22Rv1 (cell line): Measurements from ENCODE around the gene TIAM2.

Experiments used
- H3K27ac ChIP-seq: fragments of 450-650 bp; 2 replicates; pipeline ENCODE4 v1.5.1; 2017
- CTCF ChIP-seq: fragments of 450-650 bp; IDR thresholded peaks from 2 replicates; pipeline ENCODE4 v1.5.1; 2017; ENCODE audit warnings: mild to moderate bottlenecking
- ZFX ChIP-seq: fragments of 450-650 bp; IDR thresholded peaks from 2 replicates; pipeline ENCODE4 v1.6.1; 2017; ENCODE audit warnings: antibody characterized with exemption, borderline replicate concordance

The TIAM2 gene

GRCh38 chr6:155155787-155156447, 160.8 kb downstream of the TIAM2 start:
- TF ChIP-seq ZFX (no peak), CTCF (no peak)
- H3K27ac ChIP-seq: no peak overlapping the region

GRCh38 chr6:155157101-155157500, 162.0 kb downstream of the TIAM2 start:
- TF ChIP-seq CTCF: no peak
- TF ChIP-seq ZFX: no peak
- H3K27ac ChIP-seq: no peak overlapping the region

- TF ChIP-seq ZFX (no peak), CTCF (no peak)
- H3K27ac ChIP-seq: no peak overlapping the region
Measured at GRCh38 chr6:155158030-155158843, 163.1 kb downstream of the TIAM2 start.

- no peak for TF ChIP-seq ZFX
- no peak for TF ChIP-seq CTCF
- no peak overlapping the region for H3K27ac ChIP-seq
Measured at GRCh38 chr6:155162682-155163081, 167.6 kb downstream of the TIAM2 start.

- H3K27ac ChIP-seq: no peak overlapping the region
- TF ChIP-seq CTCF: no peak
- no peak for TF ChIP-seq ZFX
Measured at GRCh38 chr6:155163601-155164000, 168.5 kb downstream of the TIAM2 start.

- TF ChIP-seq CTCF: no peak
- TF ChIP-seq ZFX: no peak
- H3K27ac ChIP-seq: no peak overlapping the region
Measured at GRCh38 chr6:155165029-155165710, 170.1 kb downstream of the TIAM2 start.

GRCh38 chr6:155170519-155170918, 175.4 kb downstream of the TIAM2 start:
- TF ChIP-seq CTCF: no peak
- TF ChIP-seq ZFX: no peak
- no peak overlapping the region for H3K27ac ChIP-seq
